Neural progenitor cell (in vitro differentiated cells): Measurements from ENCODE around the gene TP53. TPM values are rescaled to one million over a fixed set of nuclear protein-coding genes. Genes with fewer than 3 reads are reported as not detected.
A peak's percentile ranks its signal among the peaks of the same experiment; 100 is the strongest.

Source experiments
- DNase-seq: peaks from one replicate; pipeline ENCODE4 v3.0.0-alpha.2; 2016; ENCODE audit warnings: low spot score
- H2AFZ ChIP-seq: fragments of 200-600 bp; sonication (generic); replicated peaks from 2 replicates; pipeline ENCODE4 v1.6.1; 2016; ENCODE audit warnings: antibody characterized with exemption
- H3F3A ChIP-seq: fragments of 200-600 bp; sonication (generic); 2 replicates; pipeline ENCODE4 v1.6.1; 2016; ENCODE audit warnings: antibody characterized with exemption, low read depth
- H3K27ac ChIP-seq: fragments of 200-600 bp; sonication (generic); 2 replicates; pipeline ENCODE4 v1.5.1; 2016; ENCODE audit warnings: mild to moderate bottlenecking
- H3K27me3 ChIP-seq: fragments of 200-600 bp; sonication (generic); 2 replicates; pipeline ENCODE4 v1.6.1; 2016; ENCODE audit warnings: mild to moderate bottlenecking, moderate library complexity
- H3K36me3 ChIP-seq: fragments of 200-600 bp; sonication (generic); 2 replicates; pipeline ENCODE4 v1.5.1; 2016
- H3K4me1 ChIP-seq: fragments of 200-600 bp; sonication (generic); 2 replicates; pipeline ENCODE4 v1.6.1; 2016; ENCODE audit warnings: mixed run types
- H3K4me2 ChIP-seq: fragments of 200-600 bp; sonication (generic); 2 replicates; pipeline ENCODE4 v1.6.1; 2016
- H3K4me3 ChIP-seq: fragments of 200-600 bp; sonication (generic); 2 replicates; pipeline ENCODE4 v1.5.1; 2016
- H3K79me2 ChIP-seq: fragments of 200-600 bp; sonication (generic); 2 replicates; pipeline ENCODE4 v1.6.1; 2016; ENCODE audit warnings: low read depth
- H3K9ac ChIP-seq: fragments of 200-600 bp; sonication (generic); 2 replicates; pipeline ENCODE4 v1.6.1; 2016
- H3K9me3 ChIP-seq: fragments of 200-600 bp; sonication (generic); 2 replicates; pipeline ENCODE4 v1.5.1; 2016; ENCODE audit warnings: low read depth
- H4K20me1 ChIP-seq: fragments of 200-600 bp; sonication (generic); 2 replicates; pipeline ENCODE4 v1.6.1; 2016; ENCODE audit warnings: low read depth
- H3K27ac Mint-ChIP-seq: 3 replicates; pipeline ENCODE4 v1.8.0; 2021; ENCODE audit warnings: mixed read lengths
- H3K27me3 Mint-ChIP-seq: 2 replicates; pipeline ENCODE4 v1.8.0; 2022; ENCODE audit warnings: low read depth, mild to moderate bottlenecking, inconsistent platforms, moderate library complexity, mixed read lengths; ENCODE audit not compliant: insufficient read depth
- H3K36me3 Mint-ChIP-seq: 3 replicates; pipeline ENCODE4 v1.8.0; 2021; ENCODE audit warnings: mixed read lengths
- H3K4me1 Mint-ChIP-seq: 3 replicates; pipeline ENCODE4 v1.8.0; 2021; ENCODE audit warnings: mixed read lengths
- H3K4me3 Mint-ChIP-seq: 3 replicates; pipeline ENCODE4 v1.8.0; 2021; ENCODE audit warnings: mild to moderate bottlenecking, moderate library complexity, mixed read lengths
- H3K9me3 Mint-ChIP-seq: 3 replicates; pipeline ENCODE4 v1.8.0; 2020; ENCODE audit warnings: mixed read lengths
- EZH2 ChIP-seq: fragments of 200-600 bp; sonication (generic); IDR thresholded peaks from 2 replicates; pipeline ENCODE4 v1.6.1; 2017; ENCODE audit warnings: antibody characterized with exemption, mild to moderate bottlenecking, moderate library complexity
- EZH2phosphoT487 ChIP-seq: fragments of 200-600 bp; sonication (generic); IDR thresholded peaks from 2 replicates; pipeline ENCODE4 v1.6.1; 2017; ENCODE audit warnings: antibody characterized with exemption
- total RNA-seq: library from RNA; depleted of rRNA; stranded (reverse); fragments of >200 nt; gene quantifications from 2 replicates; pipeline ENCODE4 v1.2.3, GENCODE V29; 2015; ENCODE audit warnings: low replicate concordance
- TF ChIP-seq, protein P1 (sequence below): fragments of 200-600 bp; sonication (generic); IDR thresholded peaks from 2 replicates; pipeline ENCODE4 v1.5.1; 2017; ENCODE audit warnings: antibody characterized with exemption, mild to moderate bottlenecking

Gene TP53
- total RNA-seq, 1 donor from 2014 or later = 54.9 TPM

DNA sequence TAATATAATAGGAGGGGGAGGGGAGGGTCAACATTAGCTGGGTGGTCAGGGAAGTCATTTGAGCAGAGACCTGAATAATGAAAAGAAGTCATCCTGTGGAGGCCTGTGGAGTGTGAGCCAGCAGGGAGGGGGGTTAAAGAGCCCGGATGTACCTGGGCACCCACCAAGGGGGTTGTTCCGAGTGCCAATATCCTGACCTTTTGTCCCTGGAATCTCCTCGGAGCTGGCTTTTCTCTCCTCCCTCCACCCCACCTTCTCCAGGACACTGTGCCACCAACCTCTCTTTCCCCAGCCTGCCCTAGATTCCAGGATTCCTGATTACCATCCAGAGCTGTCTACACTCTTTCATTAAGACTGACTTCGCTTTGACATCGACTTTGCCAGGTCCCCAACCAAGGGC lies 51.1 kb downstream of the TP53 start:
- no peak overlapping the region for H3K27ac ChIP-seq
- peak overlapping the region; percentile 27 for H3K4me3 Mint-ChIP-seq
- no peaks in the 10 kb centered on the region for H3K9me3 ChIP-seq
- no peak for DNase-seq
- H2AFZ ChIP-seq = no peak overlapping the region
- no peaks in the 10 kb centered on the region for H3K9me3 Mint-ChIP-seq
- no peaks in the 10 kb centered on the region for H3K36me3 Mint-ChIP-seq
- H3K9ac ChIP-seq = no peak overlapping the region
- peaks cover 2% of the 10 kb centered on the region for H3K27me3 Mint-ChIP-seq
- no peaks in the 10 kb centered on the region for H3K36me3 ChIP-seq
- H3K4me1 Mint-ChIP-seq = peaks cover 32% of the 10 kb centered on the region
- H3F3A ChIP-seq = no peaks in the 10 kb centered on the region
- H3K79me2 ChIP-seq = no peaks in the 10 kb centered on the region
- H3K27me3 ChIP-seq = no peaks in the 10 kb centered on the region
- TF ChIP-seq EZH2phosphoT487 = no peak
- no peak for TF ChIP-seq EZH2
- TF ChIP-seq, protein P1, sequence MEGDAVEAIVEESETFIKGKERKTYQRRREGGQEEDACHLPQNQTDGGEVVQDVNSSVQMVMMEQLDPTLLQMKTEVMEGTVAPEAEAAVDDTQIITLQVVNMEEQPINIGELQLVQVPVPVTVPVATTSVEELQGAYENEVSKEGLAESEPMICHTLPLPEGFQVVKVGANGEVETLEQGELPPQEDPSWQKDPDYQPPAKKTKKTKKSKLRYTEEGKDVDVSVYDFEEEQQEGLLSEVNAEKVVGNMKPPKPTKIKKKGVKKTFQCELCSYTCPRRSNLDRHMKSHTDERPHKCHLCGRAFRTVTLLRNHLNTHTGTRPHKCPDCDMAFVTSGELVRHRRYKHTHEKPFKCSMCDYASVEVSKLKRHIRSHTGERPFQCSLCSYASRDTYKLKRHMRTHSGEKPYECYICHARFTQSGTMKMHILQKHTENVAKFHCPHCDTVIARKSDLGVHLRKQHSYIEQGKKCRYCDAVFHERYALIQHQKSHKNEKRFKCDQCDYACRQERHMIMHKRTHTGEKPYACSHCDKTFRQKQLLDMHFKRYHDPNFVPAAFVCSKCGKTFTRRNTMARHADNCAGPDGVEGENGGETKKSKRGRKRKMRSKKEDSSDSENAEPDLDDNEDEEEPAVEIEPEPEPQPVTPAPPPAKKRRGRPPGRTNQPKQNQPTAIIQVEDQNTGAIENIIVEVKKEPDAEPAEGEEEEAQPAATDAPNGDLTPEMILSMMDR = no peak
- H3K4me1 ChIP-seq = peaks cover 7% of the 10 kb centered on the region
- no peak overlapping the region for H3K4me3 ChIP-seq
- peak overlapping the region; percentile 58 for H3K27ac Mint-ChIP-seq
- H4K20me1 ChIP-seq = no peaks in the 10 kb centered on the region
- H3K4me2 ChIP-seq = no peak overlapping the region

DNA sequence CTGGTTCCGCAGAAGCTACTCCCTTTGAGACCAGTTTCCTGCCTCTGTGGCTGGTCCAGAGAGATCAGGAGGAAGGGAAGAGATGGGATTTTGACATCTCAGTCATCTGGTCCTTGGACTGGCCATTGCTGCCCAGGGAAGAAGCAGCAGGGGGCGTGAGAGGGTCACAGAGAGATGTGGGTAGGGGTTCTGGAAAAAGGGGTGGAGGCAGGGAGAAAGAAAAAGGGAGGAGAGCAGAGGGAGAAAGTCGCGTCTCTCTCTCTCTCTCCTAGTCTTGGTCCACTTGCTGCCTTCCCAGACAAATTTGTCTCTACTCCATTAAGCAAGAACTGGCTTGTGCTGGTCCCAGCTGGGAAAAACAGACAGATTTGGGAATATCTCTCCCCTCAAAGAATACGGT lies 52.9 kb downstream of the TP53 start:
- peak; percentile 77 for DNase-seq
- peak overlapping the region; percentile 5 for H3K4me2 ChIP-seq
- Mint-ChIP-seq H3K9me3 (no peaks in the 10 kb centered on the region), H3K27ac (peak overlapping the region; percentile 72), H3K36me3 (no peaks in the 10 kb centered on the region), H3K4me1 (peaks cover 44% of the 10 kb centered on the region), H3K4me3 (no peak overlapping the region), H3K27me3 (peaks cover 5% of the 10 kb centered on the region)
- no peak overlapping the region for H3K27ac ChIP-seq
- no peaks in the 10 kb centered on the region for H3K9me3 ChIP-seq
- no peaks in the 10 kb centered on the region for H3K27me3 ChIP-seq
- no peaks in the 10 kb centered on the region for H3K36me3 ChIP-seq
- H3F3A ChIP-seq = no peaks in the 10 kb centered on the region
- no peak overlapping the region for H3K4me3 ChIP-seq
- H3K9ac ChIP-seq = no peak overlapping the region
- TF ChIP-seq EZH2phosphoT487 (no peak), EZH2 (no peak)
- TF ChIP-seq, protein P1 = peak; percentile 61
- no peaks in the 10 kb centered on the region for H3K79me2 ChIP-seq
- peaks cover 7% of the 10 kb centered on the region for H3K4me1 ChIP-seq
- peak overlapping the region; percentile 87 for H2AFZ ChIP-seq
- no peaks in the 10 kb centered on the region for H4K20me1 ChIP-seq

DNA sequence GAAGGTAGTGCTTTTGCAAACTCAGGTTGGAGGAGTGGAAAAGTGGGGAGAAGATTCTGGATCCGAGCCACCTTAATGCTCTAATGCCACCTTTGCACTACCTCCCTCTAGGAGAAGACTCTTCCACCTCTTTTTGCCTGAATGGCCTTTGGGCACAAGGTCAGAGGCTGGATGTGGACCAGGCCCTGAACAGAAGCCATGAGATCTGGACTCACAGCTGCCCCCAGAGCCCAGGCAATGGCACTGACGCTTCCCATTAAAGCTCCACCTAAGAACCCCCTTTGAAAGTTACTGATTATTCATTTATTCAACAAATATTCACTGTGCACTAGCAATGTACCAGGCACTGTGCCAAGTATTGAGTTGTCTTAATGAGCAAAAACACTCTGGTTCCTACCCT lies 54.2 kb downstream of the TP53 start:
- H3K4me3 Mint-ChIP-seq = peak overlapping the region; percentile 24
- no peaks in the 10 kb centered on the region for H3K27me3 ChIP-seq
- H3K4me1 Mint-ChIP-seq = peaks cover 45% of the 10 kb centered on the region
- H3K27ac ChIP-seq = no peak overlapping the region
- H3K4me3 ChIP-seq = no peak overlapping the region
- H3K9ac ChIP-seq = no peak overlapping the region
- H4K20me1 ChIP-seq = no peaks in the 10 kb centered on the region
- H3K4me2 ChIP-seq = no peak overlapping the region
- no peaks in the 10 kb centered on the region for H3K79me2 ChIP-seq
- H3K4me1 ChIP-seq = peaks cover 7% of the 10 kb centered on the region
- H3K36me3 ChIP-seq = no peaks in the 10 kb centered on the region
- no peak overlapping the region for H2AFZ ChIP-seq
- no peaks in the 10 kb centered on the region for H3K36me3 Mint-ChIP-seq
- no peaks in the 10 kb centered on the region for H3K9me3 Mint-ChIP-seq
- peaks cover 5% of the 10 kb centered on the region for H3K27me3 Mint-ChIP-seq
- H3F3A ChIP-seq = no peaks in the 10 kb centered on the region
- DNase-seq = no peak
- TF ChIP-seq, protein P1 = no peak
- TF ChIP-seq EZH2 (no peak), EZH2phosphoT487 (no peak)
- no peaks in the 10 kb centered on the region for H3K9me3 ChIP-seq
- H3K27ac Mint-ChIP-seq = peak overlapping the region; percentile 60
